HFF-Myc (cell line): ENCODE results near the gene ULBP2.
"Not testable (repeated sequence)": the region's sequence is repeated elsewhere in the genome, so short reads cannot be mapped to it uniquely, and the experiment has no call there.

Source experiments
- DNase-seq: peaks from one replicate; pipeline ENCODE4 v3.0.0-alpha.2; 2011; ENCODE audit warnings: low read depth; ENCODE audit errors: extremely low read depth
- H3K4me3 ChIP-seq: replicated peaks from 2 replicates; pipeline ENCODE4 v1.5.1; 2011; ENCODE audit warnings: low read depth, mild to moderate bottlenecking, control low read depth, low read length
- TF ChIP-seq, protein P1 (sequence below): IDR thresholded peaks from 2 replicates; pipeline ENCODE4 v1.5.1; 2012; ENCODE audit warnings: mild to moderate bottlenecking, low read depth, low read length, control low read depth; ENCODE audit errors: missing control alignments

ULBP2 gene

DNA sequence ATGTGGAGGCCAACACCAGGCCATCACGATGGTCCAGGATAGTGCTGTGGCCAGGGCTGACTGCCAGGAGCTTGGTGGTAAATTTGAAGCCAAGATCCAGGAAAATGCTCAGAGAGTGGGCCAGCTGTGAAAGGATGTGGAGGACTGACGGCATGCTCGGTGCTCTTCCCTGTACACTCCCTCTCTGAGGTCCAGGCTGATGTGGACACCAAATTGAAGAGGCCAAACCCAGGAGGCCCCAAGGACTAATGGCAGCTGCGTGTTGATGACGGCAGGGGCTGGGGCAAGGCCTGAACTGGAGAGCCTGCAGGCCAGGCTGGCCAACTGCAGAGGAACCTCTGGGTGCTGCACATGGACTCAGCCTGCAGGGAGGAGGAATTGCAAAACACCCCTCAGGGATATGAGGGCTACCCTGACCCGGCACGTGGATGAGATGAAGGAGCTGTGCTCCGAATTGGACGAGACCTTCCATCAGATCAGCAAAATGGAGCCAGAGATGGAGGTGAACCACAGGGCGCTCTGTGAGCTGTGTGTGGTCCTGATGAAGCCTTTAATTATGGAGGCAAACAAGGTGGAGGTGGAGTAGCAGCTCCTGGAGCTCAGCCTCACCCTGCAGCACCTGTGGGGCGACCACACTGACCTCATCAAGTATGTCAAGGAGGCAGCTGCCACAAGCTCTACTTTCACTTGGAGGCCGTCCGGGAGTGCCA, 37.0 kb upstream of the ULBP2 start:
- no peak overlapping the region for H3K4me3 ChIP-seq
- no peak for DNase-seq
- TF ChIP-seq, protein P1, sequence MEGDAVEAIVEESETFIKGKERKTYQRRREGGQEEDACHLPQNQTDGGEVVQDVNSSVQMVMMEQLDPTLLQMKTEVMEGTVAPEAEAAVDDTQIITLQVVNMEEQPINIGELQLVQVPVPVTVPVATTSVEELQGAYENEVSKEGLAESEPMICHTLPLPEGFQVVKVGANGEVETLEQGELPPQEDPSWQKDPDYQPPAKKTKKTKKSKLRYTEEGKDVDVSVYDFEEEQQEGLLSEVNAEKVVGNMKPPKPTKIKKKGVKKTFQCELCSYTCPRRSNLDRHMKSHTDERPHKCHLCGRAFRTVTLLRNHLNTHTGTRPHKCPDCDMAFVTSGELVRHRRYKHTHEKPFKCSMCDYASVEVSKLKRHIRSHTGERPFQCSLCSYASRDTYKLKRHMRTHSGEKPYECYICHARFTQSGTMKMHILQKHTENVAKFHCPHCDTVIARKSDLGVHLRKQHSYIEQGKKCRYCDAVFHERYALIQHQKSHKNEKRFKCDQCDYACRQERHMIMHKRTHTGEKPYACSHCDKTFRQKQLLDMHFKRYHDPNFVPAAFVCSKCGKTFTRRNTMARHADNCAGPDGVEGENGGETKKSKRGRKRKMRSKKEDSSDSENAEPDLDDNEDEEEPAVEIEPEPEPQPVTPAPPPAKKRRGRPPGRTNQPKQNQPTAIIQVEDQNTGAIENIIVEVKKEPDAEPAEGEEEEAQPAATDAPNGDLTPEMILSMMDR, result no peak

DNA sequence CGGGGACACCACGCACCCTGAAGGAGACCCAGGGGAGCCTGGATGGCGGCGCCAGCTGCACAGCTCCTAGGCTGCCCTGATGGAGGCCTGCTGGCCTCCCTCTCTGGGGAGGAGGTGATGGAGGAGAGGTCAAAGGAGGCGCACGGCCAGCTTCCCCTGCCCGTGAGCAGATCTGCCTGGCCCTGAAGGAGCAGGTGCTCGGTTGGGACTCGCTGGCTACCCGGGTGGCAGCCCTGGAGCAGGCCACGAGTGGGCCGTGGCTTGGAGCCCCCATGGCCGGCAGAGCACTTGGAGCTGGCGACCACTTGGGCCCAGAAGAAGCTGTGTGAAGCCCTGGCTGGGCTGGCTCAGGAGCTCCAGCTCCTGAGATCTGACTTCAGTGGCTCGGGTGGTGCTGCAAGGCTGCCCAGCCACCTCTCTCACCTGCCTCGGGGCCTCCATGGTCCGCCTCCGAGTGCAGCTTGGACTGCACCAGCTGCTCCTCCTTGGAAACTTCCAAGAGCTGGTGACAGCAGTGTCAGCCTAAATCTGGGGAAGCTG, 36.4 kb upstream of the ULBP2 start:
- TF ChIP-seq, protein P1, result no peak
- DNase-seq, result no peak
- H3K4me3 ChIP-seq, result no peak overlapping the region

DNA sequence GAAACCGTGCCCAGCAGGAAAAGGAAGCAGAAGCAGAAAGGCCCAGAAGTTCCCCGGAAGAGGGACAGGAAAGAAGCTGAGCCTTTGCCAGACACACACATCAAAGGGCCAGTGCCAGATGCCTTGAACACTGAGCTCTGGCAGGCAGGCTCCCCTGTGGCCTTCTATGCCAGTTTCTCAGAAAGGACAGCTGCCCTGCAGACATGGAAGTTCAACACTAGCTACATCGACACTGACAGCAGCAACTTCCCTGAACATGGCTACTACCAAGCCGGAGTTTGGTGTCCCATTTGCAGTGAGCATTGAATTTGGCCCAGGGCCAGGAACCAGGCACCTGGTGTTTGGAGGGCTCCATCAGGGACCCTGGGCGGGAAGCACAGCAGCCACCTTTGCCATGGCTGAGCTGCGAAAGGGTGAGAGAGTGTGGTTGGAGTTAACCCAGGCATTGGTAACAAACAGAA, 35.9 kb upstream of the ULBP2 start:
- no peak for DNase-seq

DNA sequence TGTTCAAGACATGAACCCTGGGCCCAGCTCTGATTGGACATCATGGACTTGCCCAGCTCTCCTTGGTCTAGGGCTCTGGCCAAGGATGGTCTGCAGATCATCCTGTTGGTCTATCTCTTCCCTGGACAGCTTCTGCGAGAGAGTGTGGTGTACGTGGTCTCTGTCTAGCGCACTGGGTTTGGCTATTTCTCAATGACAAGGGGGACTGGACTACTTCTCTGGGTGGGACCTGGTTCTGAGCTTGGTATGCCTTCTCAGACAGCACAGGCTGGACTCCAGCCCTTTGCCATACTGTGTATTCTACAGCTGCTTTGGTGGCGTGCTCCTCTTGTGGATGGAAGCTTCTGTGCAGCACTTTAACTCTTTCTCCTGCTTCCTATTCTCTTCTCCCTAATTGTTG, 35.4 kb upstream of the ULBP2 start:
- no peak for DNase-seq
- TF ChIP-seq, protein P1, result no peak
- H3K4me3 ChIP-seq, result no peak overlapping the region

More for the DNA sequence above, 35.9 kb upstream of the ULBP2 start:
- no peak overlapping the region for H3K4me3 ChIP-seq
- TF ChIP-seq, protein P1, result no peak

DNA sequence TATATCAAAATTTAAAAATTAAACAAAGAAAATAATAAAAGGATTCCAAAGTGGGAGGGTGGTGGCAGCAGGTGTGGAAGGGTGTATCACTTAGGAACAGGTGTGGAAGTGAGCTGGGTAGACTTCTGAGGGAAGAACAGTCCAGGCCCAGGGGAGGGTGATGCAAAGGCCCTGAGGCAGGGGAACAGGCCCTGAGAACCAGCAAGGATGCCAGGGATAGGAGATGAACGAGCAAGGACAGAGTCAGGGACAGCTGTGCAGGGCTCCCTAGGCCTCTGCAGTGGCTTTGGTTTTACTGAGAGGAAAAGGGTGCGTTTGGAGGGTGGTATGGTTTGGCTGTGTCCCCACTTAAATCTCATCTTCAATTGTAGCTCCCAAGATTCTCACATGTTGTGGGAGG, 34.5 kb upstream of the ULBP2 start:
- TF ChIP-seq, protein P1, result no peak
- no peak for DNase-seq
- H3K4me3 ChIP-seq, result no peak overlapping the region

DNA sequence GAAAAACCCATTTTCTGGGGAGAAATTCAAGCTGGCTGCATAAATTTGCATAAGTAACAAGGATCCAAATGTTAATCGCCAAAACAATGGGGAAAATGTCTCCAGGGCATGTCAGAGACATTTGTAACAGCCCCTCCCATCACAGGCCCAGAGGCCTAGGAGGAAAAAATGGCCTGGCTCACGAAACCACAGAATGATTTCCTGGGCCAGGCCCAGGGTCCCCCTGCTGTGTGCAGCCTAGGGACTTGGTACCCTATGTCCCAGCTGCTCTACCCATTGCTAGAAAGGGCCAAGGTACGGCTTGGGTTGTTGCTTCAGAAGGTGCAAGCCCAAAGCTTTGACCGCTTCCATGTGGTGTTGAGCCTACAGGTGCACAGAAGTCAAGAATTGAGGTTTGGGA, 33.3 kb upstream of the ULBP2 start:
- DNase-seq, H3K4me3 ChIP-seq: not testable (repeated sequence)

DNA sequence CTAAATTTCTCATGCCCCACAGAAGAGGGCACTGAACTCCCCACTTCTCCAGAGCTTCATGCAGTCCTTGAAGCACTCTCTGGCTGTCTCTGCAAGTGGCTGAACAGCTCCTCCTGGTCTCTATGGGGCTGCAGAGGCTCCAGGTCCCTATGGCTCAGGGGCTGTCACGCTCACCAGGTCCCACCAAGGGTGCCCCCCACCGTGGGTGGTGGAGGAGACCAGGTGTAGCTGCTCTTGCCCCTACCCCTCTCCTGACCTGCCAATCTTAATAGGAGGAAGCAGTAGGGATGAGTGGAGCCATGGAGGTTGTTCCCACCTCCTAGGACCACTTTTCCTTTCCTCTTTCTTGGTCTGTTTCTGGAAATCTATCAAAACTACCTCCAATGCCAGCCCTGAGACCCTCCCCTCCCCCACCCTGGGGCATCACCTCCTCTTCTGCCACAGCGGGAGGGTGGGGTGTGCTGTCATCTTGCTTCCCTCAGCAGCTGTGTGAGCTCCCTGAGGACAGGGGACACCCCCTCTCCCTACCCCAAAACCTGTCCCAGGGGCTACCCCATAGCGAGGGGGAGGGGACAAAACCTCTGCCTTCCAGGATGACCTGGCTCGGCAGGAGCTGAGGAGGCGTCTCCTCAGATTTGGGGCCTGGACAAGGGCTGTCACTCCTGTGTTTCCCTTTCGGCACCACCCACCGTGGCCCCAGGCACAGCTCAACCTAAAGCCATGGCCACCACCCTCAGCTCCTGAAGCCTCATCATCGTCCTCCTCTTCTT, 31.9 kb upstream of the ULBP2 start:
- no peak for DNase-seq

More for the DNA sequence above, 31.9 kb upstream of the ULBP2 start:
- H3K4me3 ChIP-seq, result no peak overlapping the region
- TF ChIP-seq, protein P1, result no peak
